ENCODE data around the gene FAM217A.

Gene FAM217A

DNA sequence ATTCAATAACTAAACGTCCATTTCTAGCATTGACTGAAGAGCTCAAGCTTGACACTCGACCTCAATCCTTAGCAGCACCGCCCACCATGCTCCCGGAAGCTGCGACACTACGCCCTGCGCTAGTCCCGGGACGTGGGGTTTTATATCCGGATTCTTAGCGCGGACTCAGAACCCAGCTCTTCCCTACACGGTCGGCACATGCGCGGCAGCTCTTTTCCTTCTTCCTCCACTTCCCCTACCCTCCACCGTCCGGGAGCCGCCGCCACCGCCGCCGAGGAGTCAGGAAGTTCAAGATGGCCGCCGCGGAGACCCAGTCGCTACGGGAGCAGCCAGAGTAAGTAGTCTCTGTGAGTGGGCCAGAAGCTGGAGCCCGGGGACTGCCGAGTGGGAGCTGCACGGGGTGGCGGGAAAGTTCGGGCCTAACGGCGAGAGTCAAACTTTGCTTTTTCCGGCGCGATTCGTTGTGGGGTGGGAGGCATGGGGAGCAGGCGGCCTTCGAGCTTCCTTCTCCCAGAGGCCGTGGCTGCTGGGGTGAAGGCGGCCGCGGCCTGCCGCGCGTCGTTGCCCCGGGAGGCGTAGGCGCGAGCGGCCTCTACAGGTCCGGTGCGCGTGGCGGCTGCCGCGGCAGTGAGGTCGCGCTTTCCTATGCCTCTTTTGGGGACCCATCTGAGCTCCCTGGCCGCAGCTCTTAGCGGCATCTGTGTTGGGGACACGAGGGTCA, 57.6 kb downstream of the FAM217A start:
- DNase-seq = peak; percentile 85 to 89

DNA sequence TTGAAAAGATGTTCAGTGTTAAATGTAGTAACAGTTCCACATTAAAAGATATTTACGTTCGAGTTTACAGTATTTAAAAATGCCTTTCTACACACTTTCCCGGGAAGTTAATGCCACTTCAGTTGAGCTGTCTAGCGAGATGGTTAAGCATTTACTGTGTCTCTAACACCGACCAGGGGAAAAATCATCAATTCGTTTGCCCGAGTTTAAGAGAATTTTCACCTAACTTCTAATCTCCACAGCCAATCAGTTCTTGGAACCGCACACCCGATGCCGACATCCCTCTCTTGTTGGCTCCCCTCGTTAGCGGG, 58.2 kb downstream of the FAM217A start:
- no peak for DNase-seq

DNA sequence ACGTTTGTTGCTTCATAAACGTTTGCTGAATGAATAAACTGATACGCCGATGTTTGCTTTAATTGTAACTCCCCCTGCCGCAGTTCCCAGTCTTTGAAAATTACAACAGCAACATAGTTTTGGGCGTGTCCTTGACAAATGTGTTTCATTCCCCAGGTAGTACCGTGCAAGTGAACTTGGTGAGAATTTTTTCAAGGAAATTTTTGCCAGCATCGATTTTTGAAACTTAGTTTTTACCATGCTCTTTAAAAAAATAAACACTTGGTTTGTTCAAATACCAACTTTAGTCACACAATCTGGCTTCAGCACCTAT, 60.1 kb downstream of the FAM217A start:
- DNase-seq = no peak
